GM21381 (cell line): ENCODE data around the gene WDR38.
"Not testable (repeated sequence)": the region's sequence is repeated elsewhere in the genome, so short reads cannot be mapped to it uniquely, and the experiment has no call there.

Experiments used
- ATAC-seq: cut with Tn5 transposase; IDR thresholded peaks from one replicate; pipeline ENCODE4 v1.9.1; 2021; ENCODE audit warnings: mild to moderate bottlenecking, moderate library complexity; ENCODE audit not compliant: unreplicated experiment

The WDR38 gene

DNA sequence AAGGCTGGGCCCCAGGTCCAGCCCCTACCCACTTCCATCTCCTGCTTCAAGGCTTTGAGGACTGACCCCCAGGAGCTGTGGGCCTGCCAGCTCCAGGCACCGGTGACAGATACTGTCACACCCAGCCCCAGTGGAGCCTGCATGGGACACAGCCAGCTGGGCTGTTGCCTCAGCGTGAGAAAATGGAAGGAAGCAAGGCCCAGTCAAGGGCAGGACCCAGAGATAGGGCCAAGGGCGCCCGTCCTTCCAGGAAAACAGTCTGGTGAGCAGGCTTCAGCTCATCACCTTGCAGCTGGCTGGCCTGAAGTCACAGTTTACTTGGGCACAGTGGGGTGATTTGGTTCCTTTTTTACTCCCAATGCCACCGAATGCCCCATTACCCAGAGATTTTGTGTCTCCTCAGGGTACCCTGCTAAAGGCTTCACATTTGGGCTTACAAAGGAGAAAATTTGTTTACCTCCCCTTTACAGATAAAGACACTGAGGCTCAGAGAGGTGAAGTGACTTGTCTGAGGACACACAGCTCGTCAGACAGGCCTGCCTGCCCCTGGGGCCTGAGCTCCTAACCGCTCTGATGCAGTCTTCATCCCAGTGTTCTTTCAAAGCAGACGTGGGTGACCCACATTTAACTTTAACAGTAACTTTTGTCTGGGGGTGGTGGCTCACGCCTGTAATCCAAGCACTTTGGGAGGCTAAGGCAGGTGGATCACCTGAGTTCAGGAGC, 21.5 kb upstream of the WDR38 start:
- no peak for ATAC-seq

- ATAC-seq, result no peak
Observed at GRCh38 chr9:124834591-124834990, 18.7 kb upstream of the WDR38 start.

- no peak for ATAC-seq
Observed at GRCh38 chr9:124835026-124835557, 18.2 kb upstream of the WDR38 start.

GRCh38 chr9:124838132-124838531, 15.1 kb upstream of the WDR38 start:
- not testable (repeated sequence) for ATAC-seq

DNA sequence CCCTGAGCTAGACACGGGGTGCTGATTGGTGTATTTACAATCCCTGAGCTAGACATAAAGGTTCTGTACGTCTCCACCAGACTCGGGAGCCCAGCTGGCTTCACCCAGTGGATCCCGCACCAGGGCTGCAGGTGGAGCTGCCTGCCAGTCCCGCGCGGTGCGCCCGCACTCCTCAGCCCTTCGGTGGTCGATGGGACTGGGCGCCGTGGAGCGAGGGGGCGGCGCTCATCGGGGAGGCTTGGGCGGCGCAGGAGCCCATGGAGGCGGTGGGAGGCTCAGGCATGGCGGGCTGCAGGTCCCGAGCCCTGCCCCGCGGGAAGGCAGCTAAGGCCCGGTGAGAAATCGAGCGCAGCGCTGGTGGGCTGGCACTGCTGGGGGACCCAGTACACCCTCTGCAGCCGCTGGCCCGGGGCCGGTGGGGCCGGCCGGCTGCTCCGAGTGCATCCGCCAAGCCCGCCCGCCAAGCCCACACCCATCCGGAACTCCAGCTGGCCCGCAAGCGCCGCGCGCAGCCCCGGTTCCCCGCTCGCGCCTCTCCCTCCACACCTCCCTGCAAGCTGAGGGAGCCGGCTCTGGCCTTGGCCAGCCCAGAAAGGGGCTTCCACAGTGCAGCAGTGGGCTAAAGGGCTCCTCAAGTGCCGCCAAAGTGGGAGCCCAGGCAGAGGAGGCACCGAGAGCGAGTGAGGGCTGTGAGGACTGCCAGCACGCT, 14.5 kb upstream of the WDR38 start:
- not testable (repeated sequence) for ATAC-seq

DNA sequence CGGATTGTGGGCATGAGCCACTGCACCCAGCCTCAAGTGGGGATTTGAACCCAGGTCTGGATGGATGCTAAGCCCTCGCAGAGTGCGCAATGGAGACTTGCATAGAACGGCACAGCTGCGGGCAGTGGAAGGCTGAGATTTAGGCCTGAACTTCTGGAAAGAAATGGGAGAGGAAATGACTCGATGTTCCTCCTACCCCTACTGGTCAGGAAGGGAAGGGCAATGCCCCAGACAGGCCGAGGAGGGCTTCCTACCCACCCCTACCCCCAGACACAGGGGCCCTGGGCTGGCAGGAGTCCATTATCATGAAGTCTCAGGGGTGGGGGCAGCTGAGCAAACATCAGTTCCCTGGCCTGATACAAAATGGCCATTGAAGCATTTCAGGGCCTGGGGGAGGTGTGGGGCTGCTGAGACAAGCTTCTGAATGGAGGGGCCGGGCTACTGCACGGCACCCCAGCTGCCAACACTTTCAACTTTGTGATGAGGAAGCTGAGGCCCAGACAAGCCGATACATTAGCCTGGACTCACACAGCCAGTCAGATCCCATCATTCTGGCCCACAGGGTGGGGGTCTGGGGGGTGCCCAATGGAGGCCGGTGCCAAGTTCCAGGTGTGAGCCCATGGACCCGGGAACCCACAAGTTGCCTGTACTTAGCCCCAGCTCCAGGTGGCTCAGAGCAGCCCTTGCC, 13.5 kb upstream of the WDR38 start:
- ATAC-seq, result no peak

DNA sequence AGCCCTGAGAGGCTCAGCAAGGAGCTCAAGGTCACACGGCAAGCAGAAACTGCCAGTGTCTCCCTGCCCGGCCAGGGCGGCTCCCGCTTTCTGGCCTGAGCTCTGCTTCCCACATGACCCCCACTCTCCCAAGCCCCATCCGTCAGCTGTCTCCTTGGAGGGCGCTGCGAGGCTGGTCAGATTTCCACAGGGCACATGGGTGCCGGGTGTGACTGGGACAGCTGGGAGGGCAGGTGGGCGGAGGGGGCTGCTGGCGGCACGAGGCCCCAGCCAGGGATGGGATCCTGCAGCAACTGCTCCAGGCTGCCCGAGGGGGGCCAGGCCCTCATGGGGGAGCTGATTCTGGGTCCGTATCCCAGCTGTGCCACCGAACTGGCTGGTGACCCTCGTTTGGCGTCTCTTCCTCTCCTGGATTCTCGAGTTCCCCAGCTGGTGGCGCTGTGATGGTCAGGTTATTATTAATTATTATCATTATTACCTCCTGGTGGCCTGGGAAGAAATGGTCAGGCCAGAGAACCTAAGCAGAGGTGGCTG, 12.9 kb upstream of the WDR38 start:
- ATAC-seq, result no peak

GRCh38 chr9:124841075-124841821, 12.0 kb upstream of the WDR38 start:
- no peak for ATAC-seq

DNA sequence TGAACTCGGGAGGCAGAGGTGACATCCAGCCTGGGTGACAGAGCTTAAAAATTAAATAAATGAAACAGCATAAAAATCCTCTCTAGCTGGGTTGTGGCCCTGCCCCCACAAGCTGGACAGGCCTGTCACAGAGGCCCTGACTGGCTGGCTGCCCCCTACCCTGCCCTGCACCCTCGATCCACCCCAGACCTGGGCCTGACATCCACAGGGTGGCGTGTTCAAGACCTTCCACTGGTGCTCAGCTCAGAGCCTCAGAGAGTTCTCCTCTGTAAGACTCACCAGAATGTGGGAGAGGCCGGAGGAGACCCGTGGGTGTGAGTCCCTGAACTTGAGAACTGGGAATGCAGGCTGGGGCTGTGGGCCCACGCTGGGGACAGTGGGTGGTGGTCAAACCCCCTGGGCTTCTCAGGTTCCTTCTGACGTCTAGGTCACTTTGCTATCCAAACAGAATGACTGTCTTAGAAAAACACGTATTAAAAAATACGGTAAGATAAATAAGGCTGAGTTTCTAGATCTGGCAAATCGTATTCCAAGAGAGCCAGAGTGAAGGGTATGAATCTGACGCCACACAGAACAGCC, 9.7 kb upstream of the WDR38 start:
- ATAC-seq, result no peak

DNA sequence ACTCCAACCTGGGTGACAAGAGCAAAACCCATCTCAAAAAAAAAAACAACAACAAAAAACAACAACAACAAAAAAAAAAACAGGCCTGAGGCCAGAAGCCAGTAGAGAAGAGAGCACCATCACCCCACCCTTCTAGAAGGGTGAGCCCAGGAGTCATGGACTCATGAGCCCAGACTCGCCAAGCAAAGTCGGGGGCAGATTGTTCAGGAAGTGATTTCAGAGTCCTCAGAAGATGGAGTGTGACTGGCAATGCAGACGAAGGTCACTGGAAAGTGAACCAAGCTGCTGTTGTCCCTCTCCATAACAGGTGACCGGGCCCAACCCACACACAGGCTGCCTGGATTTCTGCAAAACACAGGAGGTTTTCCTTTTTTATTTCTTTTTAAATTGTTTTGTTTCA, 9.0 kb upstream of the WDR38 start:
- ATAC-seq, result no peak

GRCh38 chr9:124846467-124846866, 6.8 kb upstream of the WDR38 start:
- not testable (repeated sequence) for ATAC-seq

DNA sequence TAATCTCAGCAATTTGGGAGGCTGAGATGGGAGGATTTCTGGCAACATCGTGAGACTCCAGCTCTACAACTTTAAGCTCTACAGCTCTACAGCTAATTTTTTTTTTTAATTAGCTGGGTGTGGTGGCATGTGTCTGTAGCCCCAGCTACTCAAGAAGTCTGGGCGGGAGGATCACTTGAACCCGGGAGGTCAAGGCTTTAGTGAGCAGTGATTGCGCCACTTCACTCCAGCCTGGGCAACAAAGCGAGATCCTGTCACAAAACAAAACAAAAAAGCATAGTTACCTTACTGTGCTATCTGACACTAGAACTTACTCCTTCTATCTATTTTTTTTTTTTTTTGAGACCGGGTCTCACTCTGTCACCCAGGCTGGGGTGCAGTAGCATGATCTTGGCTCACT, 6.3 kb upstream of the WDR38 start:
- no peak for ATAC-seq

DNA sequence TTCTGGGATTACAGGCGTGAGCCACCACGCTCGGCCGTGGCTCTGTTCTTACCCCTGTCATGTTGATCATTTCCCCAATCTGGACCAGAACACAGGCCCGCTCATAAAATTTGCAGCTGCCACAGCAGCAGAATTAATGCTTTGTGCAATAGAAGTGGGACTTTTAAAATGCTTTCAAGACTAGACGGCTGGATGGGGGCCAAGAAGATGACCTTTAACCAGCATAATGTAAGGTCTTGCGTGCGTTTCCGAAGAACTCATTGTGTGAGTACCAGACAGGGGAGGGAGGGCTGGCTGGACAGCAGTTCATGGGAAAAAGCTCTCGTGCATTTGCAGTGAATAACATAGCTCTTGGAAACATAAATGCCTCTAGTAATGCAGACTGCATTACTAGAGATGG, 3.5 kb upstream of the WDR38 start:
- ATAC-seq, result no peak

DNA sequence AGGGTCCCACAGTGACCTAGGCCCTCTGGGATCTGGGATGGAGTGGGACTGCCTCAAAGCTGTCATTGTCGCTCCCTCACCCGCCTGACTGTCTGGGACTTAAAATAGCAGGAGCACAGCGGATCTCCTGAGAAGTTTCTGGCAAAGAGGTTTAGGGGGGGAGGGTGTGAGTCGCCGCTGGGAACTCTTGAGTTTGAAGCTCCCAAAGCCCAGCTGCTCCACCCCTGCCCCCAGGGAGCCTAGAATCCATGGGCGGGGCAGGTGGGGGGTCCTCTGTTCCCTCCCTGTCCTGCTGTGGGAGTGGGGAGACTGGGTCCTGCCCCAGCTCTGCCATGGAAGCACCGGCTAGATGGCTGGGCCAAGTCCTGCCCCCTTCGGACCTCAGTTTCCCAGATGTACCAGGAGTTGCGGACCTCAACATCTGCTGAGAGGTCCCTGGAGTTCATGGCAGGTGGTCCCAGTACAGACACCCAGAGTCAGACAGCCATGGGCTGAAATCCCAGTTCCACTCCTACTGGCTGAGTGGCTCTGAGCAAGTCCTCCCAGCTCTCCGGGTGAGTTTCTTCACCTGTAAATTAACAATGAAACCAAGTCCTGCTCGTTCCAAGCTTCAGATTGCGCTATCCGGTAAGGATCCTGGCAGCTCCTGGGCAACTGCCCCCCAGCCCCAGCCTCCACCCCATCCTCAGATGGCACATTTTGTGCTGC, 985 bp upstream of the WDR38 start:
- no peak for ATAC-seq

- no peak for ATAC-seq
Observed at GRCh38 chr9:124853605-124854143, 414 bp downstream of the WDR38 start.

DNA sequence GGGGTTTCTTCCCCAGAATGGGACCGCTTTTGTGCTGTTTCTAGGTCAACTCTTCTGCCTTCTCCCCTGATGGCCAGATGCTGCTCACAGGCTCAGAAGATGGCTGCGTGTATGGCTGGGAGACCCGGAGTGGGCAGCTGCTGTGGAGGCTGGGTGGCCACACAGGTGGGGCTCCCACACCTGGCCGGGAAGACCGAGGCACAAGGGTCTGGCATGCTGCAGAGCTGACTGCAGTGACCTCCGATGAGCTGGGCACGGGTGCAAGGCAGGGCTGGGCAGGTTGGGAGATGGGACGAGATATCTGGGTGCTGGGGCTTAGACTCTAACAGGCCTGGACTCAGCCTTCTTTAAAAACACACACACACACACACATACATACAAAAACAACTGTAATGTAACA, 901 bp downstream of the WDR38 start:
- ATAC-seq, result no peak

DNA sequence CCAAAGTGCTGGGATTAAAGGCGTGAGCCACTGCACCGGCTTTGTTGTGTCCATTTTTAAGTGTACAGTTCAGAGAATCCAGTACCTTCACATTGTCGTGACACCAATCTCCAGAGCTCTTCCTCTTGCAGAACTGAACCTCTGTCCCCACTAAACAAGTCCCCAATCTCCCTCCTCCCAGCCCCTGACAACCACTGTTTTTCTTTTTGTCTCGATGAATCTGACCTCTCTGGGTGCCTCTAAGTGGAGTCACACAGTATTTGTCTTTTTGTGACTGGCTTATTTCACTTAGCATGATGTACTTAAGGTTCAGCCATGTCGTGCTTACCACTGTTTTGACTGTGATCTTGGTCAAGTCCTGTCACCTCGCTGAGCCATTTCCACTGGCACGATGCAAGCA, 1.6 kb downstream of the WDR38 start:
- no peak for ATAC-seq

DNA sequence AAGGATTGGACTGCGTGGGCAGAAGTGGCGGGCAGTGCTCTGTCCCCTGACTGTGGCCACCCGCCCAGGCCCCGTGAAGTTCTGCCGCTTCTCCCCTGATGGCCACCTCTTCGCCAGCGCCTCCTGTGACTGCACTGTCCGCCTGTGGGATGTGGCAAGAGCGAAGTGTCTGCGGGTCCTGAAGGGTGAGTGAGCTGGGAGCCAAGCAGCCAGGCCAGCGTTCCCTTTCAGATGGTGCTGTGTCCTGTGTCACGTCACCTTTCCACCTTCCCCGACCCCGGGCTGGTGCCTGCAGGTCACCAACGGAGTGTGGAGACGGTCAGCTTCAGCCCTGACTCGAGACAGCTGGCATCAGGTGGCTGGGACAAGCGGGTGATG, 2.3 kb downstream of the WDR38 start:
- no peak for ATAC-seq

DNA sequence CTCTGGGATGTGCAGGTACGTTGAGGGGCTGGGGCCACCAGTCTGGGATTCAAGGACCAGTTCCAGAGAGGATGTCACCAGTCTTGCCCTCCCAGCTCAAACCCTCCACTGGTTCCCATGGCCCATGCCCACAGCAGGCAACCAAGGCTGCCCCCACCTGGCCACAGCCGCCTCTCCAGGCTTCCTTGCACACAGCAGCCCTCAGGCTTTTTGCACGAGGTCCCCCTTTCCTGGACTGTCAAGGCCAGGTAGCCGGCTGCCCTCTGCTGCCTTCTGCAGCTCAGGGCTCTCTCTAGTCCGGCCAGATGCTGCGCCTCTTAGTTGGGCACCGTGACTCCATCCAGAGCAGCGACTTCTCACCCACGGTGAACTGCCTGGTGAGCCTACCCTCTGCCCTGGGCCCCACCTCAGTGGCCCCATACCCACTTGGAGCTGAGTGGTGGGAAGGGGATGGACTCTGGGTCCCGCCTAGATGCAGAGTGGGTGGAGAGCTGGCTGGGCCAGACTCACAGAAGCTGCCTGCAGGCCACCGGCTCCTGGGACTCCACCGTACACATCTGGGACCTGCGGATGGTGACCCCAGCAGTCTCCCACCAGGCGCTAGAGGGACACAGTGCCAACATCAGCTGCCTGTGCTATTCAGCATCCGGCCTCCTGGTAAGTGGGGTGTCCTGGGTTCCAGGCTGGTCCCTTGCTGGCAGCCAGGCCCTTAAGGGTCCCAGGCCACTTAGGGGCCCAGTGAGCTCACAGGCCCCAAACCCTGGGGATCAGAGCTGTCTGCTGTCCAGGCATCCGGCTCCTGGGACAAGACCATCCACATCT, 2.9 kb downstream of the WDR38 start:
- no peak for ATAC-seq
